Liver (tissue), 3 donors: Measurements from ENCODE around the gene NAV2.

Experiments used
- ATF3 ChIP-seq: IDR thresholded peaks from 2 replicates; pipeline ENCODE4 v1.6.1; 2016; ENCODE audit warnings: antibody characterized with exemption
- CTCF ChIP-seq: fragments of 150-350 bp; IDR thresholded peaks from 2 replicates; pipeline ENCODE4 v1.5.1; 2017; ENCODE audit warnings: improper control_type of control experiment, low read depth, low read length; ENCODE audit not compliant: missing input control
- JUND ChIP-seq, 2 donors: IDR thresholded peaks; 2 replicates each; pipeline ENCODE4 v1.6.1; 2016; ENCODE audit warnings: antibody characterized with exemption in 2 of 2
- MAX ChIP-seq: IDR thresholded peaks from 2 replicates; pipeline ENCODE4 v1.6.1; 2016; ENCODE audit warnings: antibody characterized with exemption
- RAD21 ChIP-seq, 2 donors: IDR thresholded peaks; 2 replicates each; pipeline ENCODE4 v1.6.1; 2016; ENCODE audit warnings: antibody characterized with exemption in 2 of 2, mild to moderate bottlenecking in 2 of 2
- SP1 ChIP-seq: IDR thresholded peaks from 2 replicates; pipeline ENCODE4 v1.6.1; 2018; ENCODE audit warnings: antibody characterized with exemption, mild to moderate bottlenecking
- YY1 ChIP-seq: IDR thresholded peaks from 2 replicates; pipeline ENCODE4 v1.6.1; 2016; ENCODE audit warnings: antibody characterized with exemption, mild to moderate bottlenecking
- donor health status: healthy.
- donor health status: healthy.

- TF ChIP-seq CTCF = no peak
- TF ChIP-seq YY1 = no peak
- no peak for TF ChIP-seq RAD21 (IDR thresholded peaks at IDR 0.05)
- no peak for TF ChIP-seq ATF3
- TF ChIP-seq MAX = no peak
- no peak for TF ChIP-seq JUND (IDR thresholded peaks at IDR 0.05)
- TF ChIP-seq SP1 = no peak
Measured at GRCh38 chr11:19766206-19766605, 53.6 kb downstream of the NAV2 start.
